IPS DF 19.7 (cell line): Measurements from ENCODE around the gene BRIP1.
"Not testable (repeated sequence)": the region's sequence is repeated elsewhere in the genome, so short reads cannot be mapped to it uniquely, and the experiment has no call there.

Experiments
- DNase-seq: peaks from one replicate; pipeline ENCODE4 v3.0.0-alpha.2; 2013; ENCODE audit warnings: low read depth, low spot score

The BRIP1 gene

GRCh38 chr17:61862975-61863800 lies at the start of gene BRIP1:
BRIP1 (minus strand) TSS chr17:61863528; CDS start chr17:61861539, 1,989 bp downstream.
- DNase-seq = peak; percentile 90

- no peak for DNase-seq
Measured at GRCh38 chr17:61908292-61909037, 45.1 kb upstream of the BRIP1 start.

- no peak for DNase-seq
Measured at GRCh38 chr17:61907361-61907760, 44.0 kb upstream of the BRIP1 start.

GRCh38 chr17:61904094-61904710 lies 40.9 kb upstream of the BRIP1 start:
- no peak for DNase-seq

- DNase-seq = no peak
Measured at GRCh38 chr17:61903251-61903650, 39.9 kb upstream of the BRIP1 start.

GRCh38 chr17:61897548-61898180 lies 34.3 kb upstream of the BRIP1 start:
- DNase-seq = peak; percentile 7

- DNase-seq = no peak
Measured at GRCh38 chr17:61895391-61895790, 32.1 kb upstream of the BRIP1 start.

- DNase-seq = not testable (repeated sequence)
Measured at GRCh38 chr17:61894310-61894709, 31.0 kb upstream of the BRIP1 start.

- not testable (repeated sequence) for DNase-seq
Measured at GRCh38 chr17:61887733-61888132, 24.4 kb upstream of the BRIP1 start.

- not testable (repeated sequence) for DNase-seq
Measured at GRCh38 chr17:61885865-61886264, 22.5 kb upstream of the BRIP1 start.

- DNase-seq = no peak
Measured at GRCh38 chr17:61884864-61885263, 21.5 kb upstream of the BRIP1 start.

- DNase-seq = no peak
Measured at GRCh38 chr17:61880589-61881102, 17.3 kb upstream of the BRIP1 start.

- no peak for DNase-seq
Measured at GRCh38 chr17:61878984-61879612, 15.8 kb upstream of the BRIP1 start.

- DNase-seq = no peak
Measured at GRCh38 chr17:61878520-61878919, 15.2 kb upstream of the BRIP1 start.

- DNase-seq = no peak
Measured at GRCh38 chr17:61877837-61878236, 14.5 kb upstream of the BRIP1 start.

GRCh38 chr17:61875804-61876203 lies 12.5 kb upstream of the BRIP1 start:
- DNase-seq = no peak

- no peak for DNase-seq
Measured at GRCh38 chr17:61875285-61875684, 12.0 kb upstream of the BRIP1 start.

GRCh38 chr17:61874075-61874474 lies 10.7 kb upstream of the BRIP1 start:
- no peak for DNase-seq

- no peak for DNase-seq
Measured at GRCh38 chr17:61872099-61872498, 8.8 kb upstream of the BRIP1 start.

GRCh38 chr17:61869138-61869537 lies 5.8 kb upstream of the BRIP1 start:
- no peak for DNase-seq

- DNase-seq = no peak
Measured at GRCh38 chr17:61868074-61868473, 4.7 kb upstream of the BRIP1 start.
